ENCODE results near the gene SETDB2. TPM values are rescaled to one million over a fixed set of nuclear protein-coding genes. Genes with fewer than 3 reads are reported as not detected.

Gene SETDB2
- total RNA-seq, 2 experiments from 2014 or later: 11.1 to 11.2 TPM

DNA sequence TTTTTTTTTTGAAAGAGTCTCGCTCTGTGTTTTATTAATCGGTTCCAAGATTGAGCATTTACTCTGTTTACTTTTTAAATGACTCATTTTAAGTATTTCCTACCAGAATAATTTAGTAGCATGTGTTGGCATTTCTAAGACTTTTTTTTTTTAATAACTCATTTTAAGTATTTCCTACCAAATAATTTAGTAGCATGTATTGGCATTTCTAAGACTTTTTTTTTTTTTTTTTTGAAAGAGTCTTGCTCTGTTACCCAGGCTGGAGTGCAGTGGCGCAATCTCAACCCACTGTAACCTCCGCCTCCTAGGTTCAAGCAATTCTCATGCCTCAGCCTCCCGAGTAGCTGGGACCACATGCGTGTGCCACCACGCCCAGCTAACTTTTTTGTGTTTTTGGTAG lies 13.1 kb downstream of the SETDB2 start:
- CTCF ChIA-PET: no interaction called here
- POLR2A ChIA-PET: no interaction called here

DNA sequence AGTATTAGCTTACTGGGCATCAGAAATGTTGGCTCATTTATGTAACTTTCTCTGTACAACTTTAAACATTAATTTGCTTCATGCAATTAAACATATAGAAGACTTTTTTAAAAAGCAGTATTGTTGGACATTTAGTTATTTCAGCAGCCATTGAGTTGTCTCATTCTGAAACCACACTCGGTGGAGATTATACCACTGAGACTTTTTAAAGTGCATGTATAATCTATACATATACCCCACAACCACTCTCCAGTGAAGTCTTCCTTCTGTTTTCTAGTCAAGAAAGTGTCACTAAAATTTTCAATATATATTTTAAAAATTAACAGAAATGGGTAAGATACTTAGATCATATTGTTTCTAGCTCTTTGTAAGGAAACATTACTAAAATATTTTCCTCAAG lies 15.5 kb downstream of the SETDB2 start:
- ChIA-PET CTCF (no interaction called here), POLR2A (interaction anchor here (0.5 kb wide), 1 partner anchor 37 kb away, joined by 6 read pairs; no protein-coding TSS in a partner anchor)

DNA sequence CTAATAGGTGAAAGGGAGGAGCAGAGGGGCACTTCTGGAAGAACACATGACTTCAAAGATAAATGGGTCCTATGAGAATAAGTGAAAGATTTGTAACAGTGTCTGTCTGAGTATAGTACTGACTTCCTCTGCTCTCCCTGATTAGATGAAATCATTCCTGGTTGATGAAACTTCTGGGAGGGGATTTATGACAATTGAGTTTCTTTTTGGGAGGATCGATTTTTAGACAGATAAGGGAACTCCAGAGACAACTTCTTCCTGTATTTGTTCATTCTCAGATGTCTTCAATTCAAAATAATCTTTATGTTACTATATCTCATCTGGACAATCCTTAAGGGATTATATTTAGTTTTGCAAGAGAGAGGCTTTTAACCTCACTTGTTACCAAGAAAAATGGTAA lies 20.0 kb downstream of the SETDB2 start:
- ChIA-PET CTCF (no interaction called here), POLR2A (no interaction called here)

DNA sequence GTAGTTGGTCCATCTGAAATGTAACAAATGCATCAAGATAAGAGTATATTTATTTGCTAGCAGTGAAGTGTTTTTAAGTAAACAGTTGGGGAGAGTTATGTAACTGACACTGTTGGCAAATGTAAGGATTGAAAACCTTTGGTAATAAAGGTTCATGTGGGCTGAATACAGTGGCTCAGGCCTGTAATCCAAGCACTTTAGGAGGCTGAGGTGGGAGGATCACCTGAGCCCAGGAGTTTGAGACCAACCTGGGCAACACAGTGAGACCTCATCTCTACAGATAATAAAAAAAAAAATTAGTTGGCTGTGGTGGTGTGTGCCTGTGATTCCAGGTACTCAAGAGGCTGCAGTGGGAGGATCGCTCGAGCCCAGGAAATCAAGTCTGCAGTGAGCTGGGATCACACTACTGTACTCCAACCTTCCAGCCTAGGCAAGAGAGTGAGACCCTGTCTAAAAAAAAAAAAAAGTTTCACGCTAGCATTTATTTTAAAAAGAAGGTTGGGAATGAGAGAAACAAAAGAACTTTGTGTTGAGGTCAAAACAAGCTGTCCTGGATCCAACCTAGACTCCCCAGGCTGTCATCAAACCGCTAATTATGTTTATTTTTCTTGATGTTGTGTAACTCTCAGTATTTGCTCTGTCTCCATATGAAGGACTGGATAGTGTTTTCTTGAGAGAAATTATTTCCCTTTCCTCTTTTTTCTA lies 20.7 kb downstream of the SETDB2 start:
- ChIA-PET CTCF (no interaction called here), POLR2A (interaction anchor here (0.7 kb wide), 1 partner anchor 11 kb away, joined by 3 read pairs; no protein-coding TSS in a partner anchor)

DNA sequence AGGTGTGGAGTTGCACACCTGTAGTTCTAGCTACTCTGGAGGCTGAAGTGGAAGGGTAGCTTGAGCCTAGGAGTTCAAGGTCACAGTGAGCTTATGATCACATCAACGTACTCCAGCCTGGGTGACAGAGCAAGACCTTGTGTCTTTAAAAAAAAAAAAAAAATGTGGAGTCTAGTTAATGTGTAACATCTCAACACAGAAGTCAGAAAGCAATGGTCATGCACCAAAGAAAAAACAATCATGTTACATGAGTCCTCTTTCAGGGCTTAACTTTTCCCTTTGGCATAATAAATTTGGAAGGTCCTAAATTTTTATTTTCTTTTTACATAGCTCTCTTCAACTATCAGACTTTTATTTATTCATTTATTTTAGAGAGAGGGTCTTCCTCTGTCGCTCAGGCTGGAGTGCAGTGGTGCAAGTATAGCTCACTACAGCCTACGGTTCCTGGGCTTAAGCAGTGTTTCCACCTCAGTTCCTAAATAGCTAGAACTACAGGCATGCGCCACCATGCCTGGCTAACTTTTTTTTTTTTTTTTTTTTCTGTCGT lies 22.3 kb downstream of the SETDB2 start:
- POLR2A ChIA-PET: interaction anchor here (0.7 kb wide), 1 partner anchor 383 kb away, joined by 3 read pairs; no protein-coding TSS in a partner anchor

DNA sequence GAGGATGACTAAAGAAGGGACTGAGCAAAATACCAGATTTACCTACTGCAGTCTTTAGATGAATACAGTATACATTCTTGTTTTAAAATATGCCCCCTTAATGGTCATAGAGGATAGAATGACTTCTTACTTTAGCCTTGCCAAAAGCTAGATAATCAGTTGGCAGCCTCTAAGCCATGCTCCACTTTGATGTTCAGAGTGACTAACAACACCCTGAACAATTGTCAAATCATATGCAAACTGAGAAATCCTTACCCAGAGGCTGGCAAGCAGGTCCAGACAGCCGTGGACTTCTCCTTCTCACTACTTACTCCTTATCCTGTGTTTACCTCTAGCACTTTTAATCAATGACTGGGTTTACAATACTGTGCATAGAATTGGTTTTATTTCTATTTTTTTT lies 28.1 kb downstream of the SETDB2 start:
- ChIA-PET POLR2A (no interaction called here), CTCF (no interaction called here)

More for the DNA sequence above, 22.3 kb downstream of the SETDB2 start:
- CTCF ChIA-PET: interaction anchor here (0.7 kb wide), 2 partner anchors 186 to 1776 kb away, joined by 3 to 4 read pairs; no protein-coding TSS in a partner anchor

DNA sequence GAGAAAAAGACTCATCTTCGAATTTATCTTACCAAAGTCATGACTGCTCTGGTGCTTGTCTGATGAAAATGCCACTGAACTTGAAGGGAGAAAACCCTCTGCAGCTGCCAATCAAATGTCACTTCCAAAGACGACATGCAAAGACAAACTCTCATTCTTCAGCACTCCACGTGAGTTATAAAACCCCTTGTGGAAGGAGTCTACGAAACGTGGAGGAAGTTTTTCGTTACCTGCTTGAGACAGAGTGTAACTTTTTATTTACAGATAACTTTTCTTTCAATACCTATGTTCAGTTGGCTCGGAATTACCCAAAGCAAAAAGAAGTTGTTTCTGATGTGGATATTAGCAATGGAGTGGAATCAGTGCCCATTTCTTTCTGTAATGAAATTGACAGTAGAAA lies 32.5 kb downstream of the SETDB2 start:
- POLR2A ChIA-PET: no interaction called here
- CTCF ChIA-PET: no interaction called here

DNA sequence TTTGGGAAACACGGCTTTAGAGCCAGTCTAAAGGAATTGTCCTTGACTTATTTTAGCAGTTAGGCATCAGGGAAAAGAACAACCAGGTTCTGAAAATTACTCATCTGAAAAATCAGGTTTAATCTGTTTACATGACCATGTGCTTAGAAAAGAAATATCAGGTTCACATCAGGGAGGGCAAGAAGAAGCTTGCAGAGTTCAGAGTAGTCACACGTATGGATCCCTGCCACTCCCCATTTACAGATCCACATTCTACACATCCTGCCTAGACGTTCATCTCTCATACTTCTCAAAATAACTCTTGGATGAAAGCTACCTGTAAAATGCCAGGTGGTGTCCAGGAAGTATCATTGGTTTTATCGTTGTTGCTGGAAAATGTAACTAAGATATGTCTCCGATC lies 37.7 kb downstream of the SETDB2 start:
- POLR2A ChIA-PET: no interaction called here

DNA sequence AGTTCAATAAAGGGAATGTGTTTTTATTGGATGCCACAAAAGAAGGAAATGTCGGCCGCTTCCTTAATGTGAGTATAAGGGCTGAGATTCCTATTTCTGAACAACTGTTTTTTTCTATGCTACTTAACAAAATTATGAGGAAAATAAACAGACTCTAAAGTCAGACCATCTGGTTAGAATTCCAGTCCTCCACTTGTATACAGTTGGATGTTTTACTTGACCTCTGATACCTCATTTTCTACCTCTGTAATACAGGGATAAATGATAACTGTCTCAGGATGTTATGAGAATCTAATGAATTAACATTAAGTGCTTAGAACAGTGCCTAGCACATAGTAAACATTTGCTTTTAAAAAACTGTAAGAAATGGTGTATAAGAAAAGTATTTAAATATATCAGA lies 44.5 kb downstream of the SETDB2 start:
- ChIA-PET POLR2A (no interaction called here), CTCF (no interaction called here)

More for the DNA sequence above, 37.7 kb downstream of the SETDB2 start:
- CTCF ChIA-PET: no interaction called here

DNA sequence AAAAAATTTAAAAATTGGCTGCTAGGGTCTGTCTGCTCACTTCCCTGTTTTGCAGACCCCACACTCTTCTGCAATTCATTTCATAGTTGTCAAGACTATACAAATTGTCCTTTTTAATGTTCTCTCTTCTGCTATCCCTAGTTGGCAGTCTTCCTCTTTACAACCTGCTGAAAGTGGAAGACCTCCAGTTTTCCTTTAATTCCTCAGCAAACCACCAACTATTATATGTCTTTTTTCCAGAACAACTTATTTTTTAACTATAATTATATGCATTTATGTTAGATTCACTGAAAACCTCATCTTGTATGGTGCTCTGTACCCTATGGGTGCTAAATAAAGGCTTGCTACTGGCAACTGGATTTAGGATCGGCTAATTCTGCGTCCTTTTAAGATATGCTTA lies 50.6 kb downstream of the SETDB2 start:
- ChIA-PET CTCF (interaction anchor here (0.7 kb wide), 1 partner anchor 955 kb away, joined by 4 read pairs; no protein-coding TSS in a partner anchor), POLR2A (no interaction called here)

DNA sequence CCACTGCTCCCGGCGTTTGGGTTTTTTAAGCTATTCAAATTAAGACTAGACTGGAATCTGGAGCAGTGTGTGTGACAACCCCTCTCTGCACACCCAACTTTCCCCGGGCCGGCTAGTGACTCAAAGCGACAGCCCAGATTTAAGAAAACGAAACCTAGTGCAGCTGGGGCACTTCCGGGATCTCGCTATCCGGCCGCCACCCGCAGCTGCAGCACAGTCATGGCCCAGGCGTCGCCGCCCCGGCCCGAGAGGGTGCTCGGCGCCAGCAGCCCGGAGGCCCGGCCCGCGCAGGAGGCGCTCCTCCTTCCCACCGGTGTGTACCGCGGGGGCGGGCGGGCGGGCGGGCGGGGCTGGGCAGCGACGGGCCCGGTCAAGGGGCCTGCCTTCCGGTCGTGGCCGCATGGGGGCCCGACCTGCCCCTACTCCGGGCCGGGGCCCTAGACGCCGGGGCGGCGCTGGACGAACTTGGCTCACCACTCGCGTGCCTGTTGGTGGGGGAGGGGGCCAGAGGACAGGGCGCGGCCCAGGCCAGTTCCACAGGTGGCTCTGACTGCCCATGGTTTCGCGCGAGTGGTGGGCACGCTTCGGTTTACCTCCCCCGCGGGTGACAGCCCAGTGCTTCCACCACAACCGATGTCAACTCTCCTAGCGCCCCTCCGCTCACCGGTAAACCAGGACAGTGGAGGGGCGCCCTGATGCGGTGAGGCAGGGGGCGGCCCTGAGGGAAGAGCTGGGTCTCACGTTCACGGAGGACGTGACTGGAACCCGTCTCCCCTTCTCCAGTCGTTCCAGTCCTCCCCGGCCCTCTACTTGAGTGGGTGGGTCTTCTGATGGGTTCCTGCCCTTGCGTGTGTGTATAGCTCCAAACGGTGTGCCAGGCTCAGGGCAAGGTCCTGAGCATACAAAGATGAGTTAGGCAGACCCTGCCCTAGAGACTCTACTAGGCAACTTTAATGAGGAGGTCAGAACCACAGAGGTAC lies 52.0 kb downstream of the SETDB2 start, which contains the start of gene PHF11:
PHF11 (plus strand) TSS at position 171 of the 980 bp plus-strand sequence; CDS start at position 220, 49 bp downstream.
- CTCF ChIA-PET: interaction anchor here (0.9 kb wide), 1 partner anchor 196 kb away, joined by 3 read pairs; no protein-coding TSS in a partner anchor
- POLR2A ChIA-PET: interaction anchor here (0.8 to 2.1 kb wide), 6 partner anchors 15 to 52 kb away, joined by 3 to 59 read pairs (median 5); partner anchors contain the start of genes CAB39L and SETDB2

DNA sequence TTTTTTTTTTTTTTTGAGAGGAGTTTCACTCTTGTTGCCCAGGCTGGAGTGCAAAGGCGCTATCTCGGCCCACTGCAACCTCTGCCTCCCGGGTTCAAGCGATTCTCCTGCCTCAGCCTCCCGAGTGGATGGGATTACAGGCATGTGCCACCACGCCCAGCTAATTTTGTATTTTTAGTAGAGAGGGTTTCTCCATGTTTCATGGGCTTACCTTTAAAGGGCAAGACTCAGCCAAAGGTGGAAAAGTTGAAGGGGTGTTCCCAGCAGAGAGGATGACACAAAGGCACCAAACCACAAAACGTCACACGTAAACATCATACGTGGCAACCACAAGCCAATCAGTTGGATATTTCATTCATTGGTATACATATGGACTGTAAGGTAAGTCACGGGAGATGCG lies 52.8 kb downstream of the SETDB2 start:
- CTCF ChIA-PET: interaction anchor here (0.9 kb wide), 1 partner anchor 196 kb away, joined by 3 read pairs; no protein-coding TSS in a partner anchor

DNA sequence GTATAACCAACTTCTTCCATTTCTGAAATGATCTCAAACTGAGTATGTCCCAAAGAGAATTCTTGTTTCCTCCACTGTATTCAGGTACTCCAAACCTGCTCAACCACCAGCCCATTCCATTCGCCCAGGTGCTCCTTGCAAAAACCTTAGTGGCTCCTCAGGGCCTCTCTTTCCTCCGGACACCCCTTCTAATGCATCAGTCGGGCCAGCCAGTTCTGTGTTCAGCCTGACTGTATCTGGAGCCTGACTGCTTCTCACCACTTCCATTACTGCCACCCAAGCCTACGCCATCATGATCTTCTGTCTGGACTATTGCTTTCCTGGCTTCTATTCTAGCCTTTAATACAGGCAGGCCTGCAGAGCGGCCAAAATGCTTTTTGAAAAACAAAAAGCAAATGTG lies 53.2 kb downstream of the SETDB2 start:
- POLR2A ChIA-PET: interaction anchor here (0.7 to 2.1 kb wide), 2 partner anchors 38 to 53 kb away, joined by 6 to 59 read pairs; partner anchors contain the start of genes CAB39L and SETDB2

More for the DNA sequence above, 52.8 kb downstream of the SETDB2 start:
- POLR2A ChIA-PET: interaction anchor here (0.7 to 2.1 kb wide), 6 partner anchors 15 to 53 kb away, joined by 4 to 59 read pairs (median 6); partner anchors contain the start of genes CAB39L and SETDB2

DNA sequence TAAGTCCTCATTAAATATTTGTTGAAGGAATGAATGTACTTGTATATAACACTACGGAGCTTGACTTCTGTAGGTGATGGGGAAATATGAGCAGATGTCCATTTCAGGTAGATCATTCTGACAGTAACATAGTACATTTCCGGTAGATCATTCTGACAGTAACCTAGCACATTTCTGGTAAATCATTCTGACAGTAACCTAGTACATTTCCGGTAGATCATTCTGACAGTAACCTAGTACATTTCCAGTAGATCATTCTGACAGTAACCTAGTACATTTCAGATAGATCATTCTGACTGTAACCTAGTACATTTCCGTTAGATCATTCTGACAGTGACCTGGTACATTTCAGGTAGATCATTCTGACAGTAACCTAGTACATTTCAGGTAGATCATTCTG lies 54.1 kb downstream of the SETDB2 start:
- POLR2A ChIA-PET: no interaction called here
- CTCF ChIA-PET: no interaction called here

More for the DNA sequence above, 53.2 kb downstream of the SETDB2 start:
- CTCF ChIA-PET: no interaction called here

DNA sequence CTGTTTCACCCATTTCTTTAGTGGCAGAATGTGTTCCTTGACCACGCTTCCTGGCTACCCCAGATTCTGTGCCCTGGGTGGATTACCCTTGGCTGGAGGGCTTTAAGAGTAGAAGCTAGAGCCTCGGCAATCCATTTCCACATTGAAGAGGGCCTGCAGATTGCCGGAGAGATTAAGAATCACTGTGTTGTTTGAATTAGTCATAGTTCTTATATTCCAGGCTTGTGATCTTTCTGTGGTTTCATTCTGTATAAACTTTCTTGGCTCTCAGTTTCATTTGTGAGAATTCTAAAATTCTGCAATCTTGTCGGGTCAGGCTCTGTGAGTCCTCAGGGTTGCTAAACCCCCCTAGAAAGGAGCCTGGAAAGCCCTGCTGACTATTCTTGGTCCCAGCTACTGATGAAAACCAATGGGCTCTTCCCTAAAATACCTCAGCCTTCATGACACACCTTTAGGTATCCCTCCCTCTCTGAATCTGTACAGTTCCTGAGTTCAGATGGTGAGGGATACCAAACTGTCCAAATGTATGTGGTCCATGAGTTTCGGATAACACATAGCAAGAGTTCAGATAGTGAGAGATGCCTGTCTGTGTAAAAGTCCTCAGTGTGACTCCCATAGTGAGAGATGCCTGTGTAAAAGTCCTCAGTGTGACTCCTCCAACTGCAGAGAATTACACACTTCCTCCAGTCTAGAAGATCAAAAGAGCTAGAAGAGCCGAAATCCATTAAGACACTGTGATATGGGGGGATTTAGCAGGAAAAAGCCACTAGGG lies 56.0 kb downstream of the SETDB2 start:
- ChIA-PET POLR2A (interaction anchor here (0.8 kb wide), 1 partner anchor 16 kb away, joined by 3 read pairs; no protein-coding TSS in a partner anchor), CTCF (no interaction called here)

DNA sequence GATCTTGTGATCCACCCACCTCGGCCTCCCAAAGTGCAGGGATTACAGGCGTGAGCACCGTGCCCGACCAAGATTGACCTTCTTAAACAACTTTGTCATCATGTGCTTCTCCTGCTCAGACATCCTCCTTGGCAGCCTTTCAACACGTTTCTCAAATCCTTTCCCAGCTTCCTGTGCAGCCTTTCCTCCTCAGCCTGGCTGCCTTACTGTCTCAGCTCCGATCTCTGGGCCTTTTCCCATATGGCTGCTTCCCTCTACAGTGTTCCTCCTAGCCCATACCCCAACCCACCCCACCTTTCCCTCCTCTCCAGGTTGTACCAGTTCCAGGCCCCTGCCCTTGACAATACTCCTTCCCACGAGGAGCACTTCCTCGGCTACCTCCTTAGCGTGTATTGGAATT lies 58.9 kb downstream of the SETDB2 start:
- POLR2A ChIA-PET: no interaction called here
- CTCF ChIA-PET: no interaction called here

DNA sequence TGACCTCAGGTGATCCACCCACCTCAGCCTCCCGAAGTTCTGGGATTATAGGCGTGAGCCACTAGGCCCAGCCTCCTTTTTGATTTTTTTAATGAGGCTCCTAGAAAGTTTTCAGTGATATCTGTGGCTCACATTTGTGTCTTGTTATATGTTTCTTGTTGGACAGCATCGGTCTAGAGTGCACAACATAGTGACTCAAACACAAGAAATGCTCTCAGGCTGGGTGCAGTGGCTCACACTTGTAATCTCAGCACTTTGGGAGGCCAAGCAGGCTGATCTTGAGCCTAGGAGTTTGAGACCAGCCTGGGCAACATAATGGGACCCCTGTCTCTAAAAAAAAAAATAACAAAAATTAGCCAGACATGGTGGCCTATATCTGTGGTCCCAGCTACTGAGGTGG lies 59.9 kb downstream of the SETDB2 start:
- POLR2A ChIA-PET: no interaction called here
- CTCF ChIA-PET: no interaction called here

DNA sequence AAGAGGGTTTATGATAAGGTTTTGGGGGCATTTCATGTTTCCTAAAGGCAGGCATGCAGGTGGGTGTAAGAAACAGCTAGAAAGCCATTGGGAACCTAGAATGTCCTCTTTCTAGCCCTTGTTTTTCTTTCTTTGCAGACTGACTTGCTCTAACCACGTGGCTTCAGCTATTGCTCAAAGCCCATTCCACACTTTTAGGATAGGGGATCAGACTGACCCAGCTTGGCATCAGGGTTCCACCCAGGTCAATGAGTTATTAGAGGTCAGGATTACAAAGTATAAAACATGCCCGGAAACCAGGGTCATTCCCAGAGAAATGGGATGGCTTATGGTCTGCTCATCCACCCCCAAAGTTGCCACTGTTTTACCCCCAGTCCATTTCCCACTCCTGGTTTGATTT lies 68.5 kb downstream of the SETDB2 start:
- ChIA-PET CTCF (no interaction called here), POLR2A (no interaction called here)

DNA sequence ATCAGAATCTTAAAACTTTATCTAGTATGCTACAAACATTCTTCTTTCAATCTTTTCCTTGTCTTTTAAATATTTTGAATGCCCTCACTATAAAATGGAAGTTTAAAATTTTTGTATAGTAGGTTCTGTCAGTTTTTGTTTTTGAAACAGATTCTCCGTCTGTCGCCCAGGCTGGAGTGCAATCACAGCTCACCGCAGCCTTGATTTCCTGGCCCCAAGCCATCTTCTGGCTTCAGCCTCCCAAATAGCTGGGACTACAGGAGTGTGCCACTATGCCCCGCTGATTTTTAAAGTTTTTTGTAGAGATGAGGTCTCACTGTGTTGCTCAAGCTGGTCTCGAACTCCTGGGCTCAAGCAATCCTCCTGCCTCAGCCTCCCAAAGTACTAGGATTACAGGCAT lies 72.4 kb downstream of the SETDB2 start:
- POLR2A ChIA-PET: no interaction called here
- CTCF ChIA-PET: no interaction called here

All from activated CD8-positive, alpha-beta memory T cell treated with anti-CD3 and anti-CD28 coated beads for 36 hours (primary cell).